Neural progenitor cell (in vitro differentiated cells): ENCODE data around the gene ITGAL. TPM values are rescaled to one million over a fixed set of nuclear protein-coding genes. Genes with fewer than 3 reads are reported as not detected.
A peak's percentile ranks its signal among the peaks of the same experiment; 100 is the strongest.

ENCODE experiments used
- DNase-seq: peaks from one replicate; pipeline ENCODE4 v3.0.0-alpha.2; 2016; ENCODE audit warnings: low spot score
- H2AFZ ChIP-seq: fragments of 200-600 bp; sonication (generic); replicated peaks from 2 replicates; pipeline ENCODE4 v1.6.1; 2016; ENCODE audit warnings: antibody characterized with exemption
- H3F3A ChIP-seq: fragments of 200-600 bp; sonication (generic); 2 replicates; pipeline ENCODE4 v1.6.1; 2016; ENCODE audit warnings: antibody characterized with exemption, low read depth
- H3K27ac ChIP-seq: fragments of 200-600 bp; sonication (generic); 2 replicates; pipeline ENCODE4 v1.5.1; 2016; ENCODE audit warnings: mild to moderate bottlenecking
- H3K27me3 ChIP-seq: fragments of 200-600 bp; sonication (generic); 2 replicates; pipeline ENCODE4 v1.6.1; 2016; ENCODE audit warnings: mild to moderate bottlenecking, moderate library complexity
- H3K36me3 ChIP-seq: fragments of 200-600 bp; sonication (generic); 2 replicates; pipeline ENCODE4 v1.5.1; 2016
- H3K4me1 ChIP-seq: fragments of 200-600 bp; sonication (generic); 2 replicates; pipeline ENCODE4 v1.6.1; 2016; ENCODE audit warnings: mixed run types
- H3K4me2 ChIP-seq: fragments of 200-600 bp; sonication (generic); 2 replicates; pipeline ENCODE4 v1.6.1; 2016
- H3K4me3 ChIP-seq: fragments of 200-600 bp; sonication (generic); 2 replicates; pipeline ENCODE4 v1.5.1; 2016
- H3K79me2 ChIP-seq: fragments of 200-600 bp; sonication (generic); 2 replicates; pipeline ENCODE4 v1.6.1; 2016; ENCODE audit warnings: low read depth
- H3K9ac ChIP-seq: fragments of 200-600 bp; sonication (generic); 2 replicates; pipeline ENCODE4 v1.6.1; 2016
- H3K9me3 ChIP-seq: fragments of 200-600 bp; sonication (generic); 2 replicates; pipeline ENCODE4 v1.5.1; 2016; ENCODE audit warnings: low read depth
- H4K20me1 ChIP-seq: fragments of 200-600 bp; sonication (generic); 2 replicates; pipeline ENCODE4 v1.6.1; 2016; ENCODE audit warnings: low read depth
- H3K27ac Mint-ChIP-seq: 3 replicates; pipeline ENCODE4 v1.8.0; 2021; ENCODE audit warnings: mixed read lengths
- H3K27me3 Mint-ChIP-seq: 2 replicates; pipeline ENCODE4 v1.8.0; 2022; ENCODE audit warnings: low read depth, mild to moderate bottlenecking, inconsistent platforms, moderate library complexity, mixed read lengths; ENCODE audit not compliant: insufficient read depth
- H3K36me3 Mint-ChIP-seq: 3 replicates; pipeline ENCODE4 v1.8.0; 2021; ENCODE audit warnings: mixed read lengths
- H3K4me1 Mint-ChIP-seq: 3 replicates; pipeline ENCODE4 v1.8.0; 2021; ENCODE audit warnings: mixed read lengths
- H3K4me3 Mint-ChIP-seq: 3 replicates; pipeline ENCODE4 v1.8.0; 2021; ENCODE audit warnings: mild to moderate bottlenecking, moderate library complexity, mixed read lengths
- H3K9me3 Mint-ChIP-seq: 3 replicates; pipeline ENCODE4 v1.8.0; 2020; ENCODE audit warnings: mixed read lengths
- CTCF ChIP-seq: fragments of 200-600 bp; sonication (generic); IDR thresholded peaks from 2 replicates; pipeline ENCODE4 v1.5.1; 2017; ENCODE audit warnings: antibody characterized with exemption, mild to moderate bottlenecking
- EZH2 ChIP-seq: fragments of 200-600 bp; sonication (generic); IDR thresholded peaks from 2 replicates; pipeline ENCODE4 v1.6.1; 2017; ENCODE audit warnings: antibody characterized with exemption, mild to moderate bottlenecking, moderate library complexity
- EZH2phosphoT487 ChIP-seq: fragments of 200-600 bp; sonication (generic); IDR thresholded peaks from 2 replicates; pipeline ENCODE4 v1.6.1; 2017; ENCODE audit warnings: antibody characterized with exemption
- total RNA-seq: library from RNA; depleted of rRNA; stranded (reverse); fragments of >200 nt; gene quantifications from 2 replicates; pipeline ENCODE4 v1.2.3, GENCODE V29; 2015; ENCODE audit warnings: low replicate concordance

ITGAL gene
- total RNA-seq, 1 donor from 2014 or later = not detected

DNA sequence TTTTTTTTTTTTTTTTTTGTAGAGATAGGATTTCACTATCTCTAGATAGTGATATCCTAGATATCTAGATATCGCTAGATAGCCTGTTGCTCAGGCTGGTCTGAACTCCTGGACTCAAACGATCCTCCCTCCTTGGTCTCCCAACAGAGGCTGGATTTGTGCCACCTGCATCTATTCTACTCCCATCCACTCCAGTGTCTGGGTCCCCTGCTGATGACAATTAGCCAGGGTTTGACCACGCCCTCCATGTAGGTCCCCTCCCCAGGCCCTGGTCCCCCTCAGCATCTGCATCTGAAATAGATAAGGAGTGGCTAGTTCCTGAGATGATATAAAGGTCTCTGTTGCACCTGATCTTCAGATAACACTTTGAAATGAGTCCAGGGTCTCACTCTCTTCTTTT lies 96.7 kb downstream of the ITGAL start:
- Mint-ChIP-seq H3K27ac (no peak overlapping the region), H3K36me3 (no peaks in the 10 kb centered on the region), H3K4me1 (peaks cover 17% of the 10 kb centered on the region), H3K4me3 (no peak overlapping the region), H3K9me3 (no peaks in the 10 kb centered on the region), H3K27me3 (peaks cover 9% of the 10 kb centered on the region)
- Histone ChIP-seq H3K79me2 (no peaks in the 10 kb centered on the region), H3F3A (peaks cover 32% of the 10 kb centered on the region), H3K4me2 (no peak overlapping the region), H4K20me1 (peaks cover 3% of the 10 kb centered on the region), H3K4me1 (peaks cover 10% of the 10 kb centered on the region), H3K4me3 (no peak overlapping the region), H2AFZ (no peak overlapping the region), H3K9ac (no peak overlapping the region), H3K9me3 (no peaks in the 10 kb centered on the region), H3K27me3 (no peaks in the 10 kb centered on the region), H3K36me3 (no peaks in the 10 kb centered on the region), H3K27ac (no peak overlapping the region)
- no peak for TF ChIP-seq CTCF
- no peak for TF ChIP-seq EZH2phosphoT487
- TF ChIP-seq EZH2 = no peak
- no peak for DNase-seq

- peaks cover 9% of the 10 kb centered on the region for H3K27me3 Mint-ChIP-seq
- H3K27me3 ChIP-seq = no peaks in the 10 kb centered on the region
- H3K4me3 ChIP-seq = no peak overlapping the region
- no peaks in the 10 kb centered on the region for H3K36me3 Mint-ChIP-seq
- no peak overlapping the region for H3K9ac ChIP-seq
- no peaks in the 10 kb centered on the region for H3K79me2 ChIP-seq
- H3F3A ChIP-seq = peaks cover 32% of the 10 kb centered on the region
- H3K9me3 ChIP-seq = no peaks in the 10 kb centered on the region
- DNase-seq = no peak
- no peak overlapping the region for H2AFZ ChIP-seq
- no peak overlapping the region for H3K27ac ChIP-seq
- H3K4me1 ChIP-seq = peaks cover 10% of the 10 kb centered on the region
- no peaks in the 10 kb centered on the region for H3K9me3 Mint-ChIP-seq
- H3K36me3 ChIP-seq = no peaks in the 10 kb centered on the region
- H4K20me1 ChIP-seq = peaks cover 3% of the 10 kb centered on the region
- H3K4me3 Mint-ChIP-seq = peak overlapping the region; percentile 95
- H3K4me1 Mint-ChIP-seq = peaks cover 17% of the 10 kb centered on the region
- H3K27ac Mint-ChIP-seq = no peak overlapping the region
- peak overlapping the region; percentile 93 for H3K4me2 ChIP-seq
- TF ChIP-seq CTCF (no peak), EZH2phosphoT487 (no peak), EZH2 (no peak)
Observed at GRCh38 chr16:30569746-30570635, 97.4 kb downstream of the ITGAL start.

GRCh38 chr16:30570636-30571444 lies 98.3 kb downstream of the ITGAL start:
- TF ChIP-seq CTCF (no peak), EZH2phosphoT487 (no peak), EZH2 (no peak)
- Histone ChIP-seq H3K4me1 (peaks cover 10% of the 10 kb centered on the region), H3K4me2 (peak overlapping the region; percentile 93), H2AFZ (peak overlapping the region; percentile 90), H4K20me1 (peaks cover 3% of the 10 kb centered on the region), H3K79me2 (no peaks in the 10 kb centered on the region), H3F3A (peaks cover 32% of the 10 kb centered on the region), H3K27ac (no peak overlapping the region), H3K36me3 (no peaks in the 10 kb centered on the region), H3K9me3 (no peaks in the 10 kb centered on the region), H3K27me3 (no peaks in the 10 kb centered on the region), H3K4me3 (peak overlapping the region; percentile 72), H3K9ac (peak overlapping the region; percentile 53)
- DNase-seq = peak; percentile 57
- H3K27me3 Mint-ChIP-seq = peaks cover 9% of the 10 kb centered on the region
- peak overlapping the region; percentile 95 for H3K4me3 Mint-ChIP-seq
- no peaks in the 10 kb centered on the region for H3K9me3 Mint-ChIP-seq
- peak overlapping the region; percentile 98 for H3K27ac Mint-ChIP-seq
- H3K4me1 Mint-ChIP-seq = peaks cover 17% of the 10 kb centered on the region
- H3K36me3 Mint-ChIP-seq = no peaks in the 10 kb centered on the region
